Measurements from ENCODE around the gene PCDHB8.
A peak's percentile ranks its signal among the peaks of the same experiment; 100 is the strongest.
"Not testable (repeated sequence)": the region's sequence is repeated elsewhere in the genome, so short reads cannot be mapped to it uniquely, and the experiment has no call there.

PCDHB8 gene

GRCh38 chr5:141177577-141178191 lies at the start of gene PCDHB8:
PCDHB8 (plus strand) TSS chr5:141177790; CDS start chr5:141178035, 245 bp downstream.
- peak; percentile 88 for ATAC-seq

GRCh38 chr5:141135030-141135717 lies 42.4 kb upstream of the PCDHB8 start, which contains the start of gene PCDHB5:
PCDHB5 (plus strand) TSS chr5:141135206; CDS start chr5:141135435, 229 bp downstream.
- no peak for ATAC-seq
- TF ChIP-seq SNAI2 (CRISPR knock-in tag; IDR thresholded peaks at IDR 0.05), result no peak
- no peak for TF ChIP-seq PPARA (CRISPR knock-in tag; IDR thresholded peaks at IDR 0.05; ENCODE audit: borderline replicate concordance)
- no peak for TF ChIP-seq CSDC2 (CRISPR knock-in tag; IDR thresholded peaks at IDR 0.05)
- TF ChIP-seq ZNF565 (CRISPR knock-in tag; conservative IDR thresholded peaks at IDR 0.05; ENCODE audit: low read depth), result no peak
- TF ChIP-seq TOX (CRISPR knock-in tag; IDR thresholded peaks at IDR 0.05; ENCODE audit: borderline replicate concordance), result no peak
- TF ChIP-seq TCF4 (CRISPR knock-in tag; IDR thresholded peaks at IDR 0.05; ENCODE audit: borderline replicate concordance), result no peak
- no peak for TF ChIP-seq ISL1 (CRISPR knock-in tag; IDR thresholded peaks at IDR 0.05)
- no peak for TF ChIP-seq CREB5 (CRISPR knock-in tag; IDR thresholded peaks at IDR 0.05; ENCODE audit: low read depth)
- TF ChIP-seq PATZ1 (CRISPR knock-in tag; IDR thresholded peaks at IDR 0.05; ENCODE audit: borderline replicate concordance), result no peak
- TF ChIP-seq ARNTL (CRISPR knock-in tag; IDR thresholded peaks at IDR 0.05; ENCODE audit: borderline replicate concordance, low read depth), result no peak
- no peak for TF ChIP-seq ZNF8 (CRISPR knock-in tag; IDR thresholded peaks at IDR 0.05)
- TF ChIP-seq ZNF70 (CRISPR knock-in tag; IDR thresholded peaks at IDR 0.05), result no peak
- TF ChIP-seq ZFP3 (CRISPR knock-in tag; IDR thresholded peaks at IDR 0.05), result no peak
- TF ChIP-seq ZFP30 (CRISPR knock-in tag; IDR thresholded peaks at IDR 0.05), result no peak
- TF ChIP-seq BACH2 (CRISPR knock-in tag; IDR thresholded peaks at IDR 0.05; ENCODE audit: borderline replicate concordance), result no peak
- TF ChIP-seq TSHZ2 (CRISPR knock-in tag; IDR thresholded peaks at IDR 0.05), result no peak
- no peak for TF ChIP-seq ESRRG (CRISPR knock-in tag; IDR thresholded peaks at IDR 0.05)
- no peak for TF ChIP-seq GLIS3 (CRISPR knock-in tag; IDR thresholded peaks at IDR 0.05)
- TF ChIP-seq RARB (CRISPR knock-in tag; IDR thresholded peaks at IDR 0.05), result no peak
- no peak for TF ChIP-seq OSR1 (CRISPR knock-in tag; IDR thresholded peaks at IDR 0.05)

GRCh38 chr5:141135718-141136266 lies 41.8 kb upstream of the PCDHB8 start:
- TF ChIP-seq PPARA (CRISPR knock-in tag; IDR thresholded peaks at IDR 0.05; ENCODE audit: borderline replicate concordance) (no peak), ARNTL (CRISPR knock-in tag; IDR thresholded peaks at IDR 0.05; ENCODE audit: borderline replicate concordance, low read depth) (no peak), CSRNP3 (CRISPR knock-in tag; IDR thresholded peaks at IDR 0.05) (no peak), BACH2 (CRISPR knock-in tag; IDR thresholded peaks at IDR 0.05; ENCODE audit: borderline replicate concordance) (no peak), ZNF8 (CRISPR knock-in tag; IDR thresholded peaks at IDR 0.05) (no peak)
- no peak for ATAC-seq

- not testable (repeated sequence) for ATAC-seq
Measured at GRCh38 chr5:141137346-141137745, 40.2 kb upstream of the PCDHB8 start.

Measured in SK-N-SH treated with all-trans-retinoic acid at 6 μM for 48 hours (cell line).